HG02588 (cell line): Measurements from ENCODE around the gene RCAN2.

Source experiments
- ATAC-seq: cut with Tn5 transposase; IDR thresholded peaks from one replicate; pipeline ENCODE4 v1.9.1; 2021; ENCODE audit warnings: mild to moderate bottlenecking, moderate library complexity; ENCODE audit not compliant: unreplicated experiment

Gene RCAN2

DNA sequence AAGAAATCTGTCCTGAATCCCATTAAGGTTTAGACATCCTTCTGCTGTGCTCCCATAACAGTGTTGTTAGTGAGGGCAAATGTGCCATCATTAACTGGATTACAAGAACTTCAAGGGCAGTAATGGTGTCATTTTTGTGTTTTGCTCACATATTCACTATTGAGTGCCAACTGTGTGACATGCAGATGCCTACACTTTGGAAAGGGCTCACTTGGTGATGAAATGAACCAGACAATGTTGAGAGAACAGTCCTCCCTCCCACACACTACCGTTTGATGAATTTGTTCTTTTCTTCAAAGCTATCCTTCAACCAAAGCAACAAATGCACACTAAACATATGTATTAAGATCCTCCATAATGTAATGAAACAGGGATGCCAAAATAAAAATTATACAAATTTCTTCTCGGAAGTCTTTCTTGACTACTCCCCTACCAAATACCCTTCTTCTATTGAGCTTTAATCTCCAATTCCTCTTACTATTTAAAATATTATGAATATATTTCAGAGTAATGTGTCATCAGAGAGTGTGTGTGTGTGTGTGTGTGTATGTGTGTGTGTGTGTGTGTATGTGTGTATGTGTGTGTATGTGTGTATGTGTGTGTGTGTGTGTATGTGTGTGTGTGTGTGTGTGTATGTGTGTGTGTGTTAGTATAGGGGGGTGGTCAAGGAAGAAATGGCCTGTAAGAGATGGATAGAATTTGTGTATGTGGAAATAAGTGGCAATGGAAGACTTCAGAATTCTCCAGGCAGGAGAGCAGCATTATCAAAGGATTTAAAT, 228.1 kb downstream of the RCAN2 start:
- no peak for ATAC-seq

- ATAC-seq = no peak
Observed at GRCh38 chr6:46258249-46258648, 233.0 kb downstream of the RCAN2 start.

- no peak for ATAC-seq
Observed at GRCh38 chr6:46255528-46255927, 235.7 kb downstream of the RCAN2 start.

DNA sequence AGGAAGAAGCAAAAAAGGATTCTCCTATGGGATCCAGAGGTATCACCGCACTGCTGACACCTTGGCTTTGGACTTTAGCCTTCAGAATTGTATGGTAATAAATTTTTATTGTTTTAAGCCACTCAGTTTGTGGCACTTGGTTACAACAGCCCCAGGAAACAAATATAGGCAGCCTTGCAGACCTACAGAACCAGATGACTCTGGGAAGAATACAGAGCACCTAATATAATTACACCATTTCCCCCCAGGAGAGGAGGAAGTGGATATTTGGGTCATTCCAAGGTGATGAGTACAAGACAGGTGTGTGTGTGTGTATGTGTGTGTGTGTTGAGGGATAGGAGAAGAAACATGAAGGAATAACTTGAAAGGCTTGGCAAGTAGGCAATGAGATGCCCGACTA, 236.3 kb downstream of the RCAN2 start:
- ATAC-seq = no peak

DNA sequence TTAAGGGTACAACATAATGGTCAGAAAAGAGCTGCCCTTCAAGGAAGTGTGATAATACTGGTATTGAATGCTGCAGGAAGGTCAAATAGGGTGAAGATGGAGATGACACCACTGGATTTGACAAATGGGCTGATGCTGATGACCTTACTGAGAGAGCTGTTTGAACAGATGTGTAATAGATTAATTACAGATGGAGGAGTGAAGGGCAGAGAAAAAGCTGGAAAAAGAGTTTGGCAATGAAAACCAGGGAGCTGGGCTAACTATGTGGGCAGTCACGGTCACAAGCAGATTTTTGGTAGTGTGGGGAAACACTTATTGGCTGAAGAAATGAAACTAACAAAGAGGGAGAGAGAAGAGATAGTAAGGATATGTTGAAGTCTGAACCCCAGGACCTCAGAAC, 236.9 kb downstream of the RCAN2 start:
- ATAC-seq = no peak

GRCh38 chr6:46251583-46252339, 239.5 kb downstream of the RCAN2 start:
- no peak for ATAC-seq

DNA sequence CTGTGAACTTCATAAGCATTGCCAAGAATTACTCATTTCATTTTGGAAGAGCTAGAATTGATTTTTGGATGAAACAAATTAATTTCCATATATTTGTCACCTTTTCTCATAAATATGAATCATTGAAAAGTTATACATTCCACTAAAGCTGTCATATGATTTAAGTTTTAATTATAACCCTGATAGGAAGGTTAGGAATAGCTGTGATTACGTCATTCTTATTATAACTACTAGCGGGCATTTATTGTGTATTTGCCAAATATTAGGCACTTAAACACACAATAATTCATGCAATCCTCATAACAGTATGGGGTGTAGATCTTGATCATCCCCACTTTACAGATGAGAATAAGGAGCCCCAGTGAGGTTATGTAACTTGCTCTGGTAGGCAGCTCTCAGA, 243.1 kb downstream of the RCAN2 start:
- ATAC-seq = no peak

DNA sequence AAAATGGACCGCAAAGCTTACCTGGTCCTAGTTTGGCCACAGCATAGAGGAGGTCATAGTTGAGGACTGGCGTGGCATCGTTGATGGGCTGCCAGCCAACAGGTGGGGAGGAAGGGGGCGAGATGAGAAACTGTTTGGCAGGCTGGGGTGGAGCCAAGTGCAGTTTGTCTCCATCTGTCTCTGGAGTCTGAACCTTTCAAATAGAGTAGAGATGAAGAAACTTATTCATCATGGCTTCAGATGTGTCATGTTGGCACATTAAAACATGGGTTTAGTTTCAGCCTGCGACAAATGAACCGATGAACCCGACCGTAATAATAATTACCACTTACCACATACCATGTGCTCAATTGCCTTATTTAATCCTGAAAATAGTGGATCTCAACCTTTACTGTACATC, 244.5 kb downstream of the RCAN2 start:
- no peak for ATAC-seq

- no peak for ATAC-seq
Observed at GRCh38 chr6:46246081-46246480, 245.2 kb downstream of the RCAN2 start.

GRCh38 chr6:46244670-46245069, 246.6 kb downstream of the RCAN2 start:
- no peak for ATAC-seq

DNA sequence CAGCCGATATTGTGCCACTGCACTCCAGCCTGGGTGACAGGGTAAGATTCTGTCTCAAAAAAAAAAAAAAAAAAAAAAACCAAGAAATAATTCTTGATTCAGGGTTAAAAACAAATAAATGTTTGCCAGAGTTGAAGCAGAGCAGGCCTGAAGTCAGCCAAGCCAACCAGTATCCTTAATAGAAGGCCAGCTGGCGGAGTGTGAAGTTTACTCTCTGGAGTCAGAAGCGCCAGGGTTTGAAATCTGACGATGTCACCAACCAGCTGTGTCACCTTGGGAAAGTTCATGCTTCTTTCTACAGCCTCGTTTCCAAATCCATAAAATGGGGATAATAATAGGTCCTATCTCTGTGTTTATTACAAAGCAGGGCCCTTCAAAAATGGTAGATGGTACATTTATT, 247.5 kb downstream of the RCAN2 start:
- ATAC-seq = no peak

GRCh38 chr6:46242921-46243320, 248.3 kb downstream of the RCAN2 start:
- ATAC-seq = no peak

- no peak for ATAC-seq
Observed at GRCh38 chr6:46240866-46241565, 250.2 kb downstream of the RCAN2 start.

GRCh38 chr6:46236752-46237151, 254.5 kb downstream of the RCAN2 start:
- ATAC-seq = no peak

DNA sequence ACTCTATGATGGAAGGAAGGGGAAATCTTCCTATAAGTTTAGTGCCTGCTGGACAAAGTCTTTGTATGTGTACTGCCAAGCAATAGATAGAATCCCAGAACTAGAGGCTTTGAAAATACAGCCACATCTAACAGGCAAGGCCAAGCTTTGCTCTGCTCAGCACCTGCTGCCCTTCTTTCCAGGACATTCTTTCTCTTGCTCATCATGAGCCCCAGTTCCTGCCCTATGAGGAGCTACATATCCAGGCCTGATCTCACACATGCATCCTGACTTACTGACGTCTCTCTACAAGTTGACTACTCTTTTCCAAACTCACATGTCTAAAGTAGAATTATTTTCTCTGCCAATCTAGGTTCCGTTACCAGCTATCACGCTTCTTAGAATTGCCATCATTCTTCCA, 256.0 kb downstream of the RCAN2 start:
- ATAC-seq = no peak

DNA sequence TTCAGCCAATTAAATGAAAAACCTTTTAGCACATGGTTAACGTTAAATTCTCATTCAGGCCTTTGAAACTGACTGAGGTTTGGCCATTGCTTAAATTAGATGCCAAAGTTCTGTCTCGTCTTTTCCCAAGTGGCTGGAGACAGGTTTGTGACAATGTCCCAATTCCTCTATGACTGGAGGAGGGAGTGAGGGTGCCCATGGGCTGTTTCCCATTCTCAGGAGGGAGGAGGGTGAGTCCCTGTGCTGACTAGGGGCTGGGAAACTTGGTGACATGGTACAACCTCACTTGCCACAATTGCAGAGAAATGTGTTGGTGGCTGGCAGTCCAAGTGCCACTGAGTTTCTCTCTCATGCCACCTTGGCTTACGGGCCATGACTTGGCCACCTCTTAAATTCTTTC, 256.5 kb downstream of the RCAN2 start:
- ATAC-seq = no peak

GRCh38 chr6:46234156-46234556, 257.1 kb downstream of the RCAN2 start:
- ATAC-seq = no peak

- ATAC-seq = no peak
Observed at GRCh38 chr6:46233129-46233528, 258.1 kb downstream of the RCAN2 start.

- no peak for ATAC-seq
Observed at GRCh38 chr6:46222286-46222685, 269.0 kb downstream of the RCAN2 start.

- peak; percentile 55 for ATAC-seq
Observed at GRCh38 chr6:46221222-46221793, 269.9 kb downstream of the RCAN2 start.
